ENCODE measurements around the gene WDR7. TPM values are rescaled to one million over a fixed set of nuclear protein-coding genes. Genes with fewer than 3 reads are reported as not detected.

Gene WDR7
- total RNA-seq, 1 experiment from 2014 or later: 20.9 TPM

- Histone ChIP-seq H3K9ac (ENCODE audit: low read length) (no peak overlapping the region), H3K9me2 (replicated peaks; ENCODE audit: insufficient read depth, low read length) (no peaks in the 10 kb centered on the region), H4K20me1 (ENCODE audit: insufficient read depth, low read depth, low read length) (no peaks in the 10 kb centered on the region), H3K27ac (ENCODE audit: low read length) (no peak overlapping the region), H3K27me3 (ENCODE audit: low read length) (no peaks in the 10 kb centered on the region), H3K9me3 (ENCODE audit: low read length) (no peaks in the 10 kb centered on the region), H3K4me3 (ENCODE audit: low read length) (no peak overlapping the region), H3K4me2 (ENCODE audit: low read depth, low read length, poor library complexity, severe bottlenecking) (no peak overlapping the region), H3K36me3 (ENCODE audit: insufficient read depth, low read length) (no peaks in the 10 kb centered on the region), H2AFZ (ENCODE audit: low read length) (no peak overlapping the region), H3K4me1 (ENCODE audit: low read length) (no peaks in the 10 kb centered on the region), H3K79me2 (ENCODE audit: low read length) (no peaks in the 10 kb centered on the region)
- DNase-seq: no peak
Observed at GRCh38 chr18:56756966-56757365, 105.8 kb downstream of the WDR7 start.

- H3K4me3 ChIP-seq (ENCODE audit: low read length): no peak overlapping the region
Observed at GRCh38 chr18:56770097-56770496, 118.9 kb downstream of the WDR7 start.

GRCh38 chr18:56770873-56771272, 119.7 kb downstream of the WDR7 start:
- Histone ChIP-seq H4K20me1 (ENCODE audit: insufficient read depth, low read depth, low read length) (no peaks in the 10 kb centered on the region), H3K9ac (ENCODE audit: low read length) (no peak overlapping the region), H3K27me3 (ENCODE audit: low read length) (no peaks in the 10 kb centered on the region), H3K79me2 (ENCODE audit: low read length) (no peaks in the 10 kb centered on the region), H3K9me2 (replicated peaks; ENCODE audit: insufficient read depth, low read length) (no peaks in the 10 kb centered on the region), H2AFZ (ENCODE audit: low read length) (no peak overlapping the region), H3K4me2 (ENCODE audit: low read depth, low read length, poor library complexity, severe bottlenecking) (no peak overlapping the region), H3K4me1 (ENCODE audit: low read length) (no peaks in the 10 kb centered on the region), H3K36me3 (ENCODE audit: insufficient read depth, low read length) (no peaks in the 10 kb centered on the region), H3K27ac (ENCODE audit: low read length) (no peak overlapping the region), H3K4me3 (ENCODE audit: low read length) (no peak overlapping the region), H3K9me3 (ENCODE audit: low read length) (no peaks in the 10 kb centered on the region)
- DNase-seq: no peak

More at GRCh38 chr18:56770097-56770496, 118.9 kb downstream of the WDR7 start:
- Histone ChIP-seq H3K4me1 (ENCODE audit: low read length) (no peaks in the 10 kb centered on the region), H4K20me1 (ENCODE audit: insufficient read depth, low read depth, low read length) (no peaks in the 10 kb centered on the region), H3K9ac (ENCODE audit: low read length) (no peak overlapping the region), H3K9me3 (ENCODE audit: low read length) (no peaks in the 10 kb centered on the region), H3K36me3 (ENCODE audit: insufficient read depth, low read length) (no peaks in the 10 kb centered on the region), H3K9me2 (replicated peaks; ENCODE audit: insufficient read depth, low read length) (no peaks in the 10 kb centered on the region), H3K4me2 (ENCODE audit: low read depth, low read length, poor library complexity, severe bottlenecking) (no peak overlapping the region), H3K79me2 (ENCODE audit: low read length) (no peaks in the 10 kb centered on the region), H2AFZ (ENCODE audit: low read length) (no peak overlapping the region), H3K27ac (ENCODE audit: low read length) (no peak overlapping the region), H3K27me3 (ENCODE audit: low read length) (no peaks in the 10 kb centered on the region)
- DNase-seq: no peak

GRCh38 chr18:56775701-56776100, 124.5 kb downstream of the WDR7 start:
- Histone ChIP-seq H3K27ac (ENCODE audit: low read length) (no peak overlapping the region), H3K9me2 (replicated peaks; ENCODE audit: insufficient read depth, low read length) (no peaks in the 10 kb centered on the region), H3K4me2 (ENCODE audit: low read depth, low read length, poor library complexity, severe bottlenecking) (no peak overlapping the region), H3K36me3 (ENCODE audit: insufficient read depth, low read length) (no peaks in the 10 kb centered on the region), H3K4me3 (ENCODE audit: low read length) (no peak overlapping the region), H2AFZ (ENCODE audit: low read length) (no peak overlapping the region), H3K4me1 (ENCODE audit: low read length) (no peaks in the 10 kb centered on the region), H3K79me2 (ENCODE audit: low read length) (no peaks in the 10 kb centered on the region), H3K9ac (ENCODE audit: low read length) (no peak overlapping the region), H4K20me1 (ENCODE audit: insufficient read depth, low read depth, low read length) (no peaks in the 10 kb centered on the region), H3K9me3 (ENCODE audit: low read length) (no peaks in the 10 kb centered on the region), H3K27me3 (ENCODE audit: low read length) (no peaks in the 10 kb centered on the region)
- DNase-seq: no peak

- Histone ChIP-seq H3K4me3 (ENCODE audit: low read length) (no peak overlapping the region), H3K27ac (ENCODE audit: low read length) (no peak overlapping the region), H3K36me3 (ENCODE audit: insufficient read depth, low read length) (no peaks in the 10 kb centered on the region), H3K27me3 (ENCODE audit: low read length) (no peaks in the 10 kb centered on the region), H4K20me1 (ENCODE audit: insufficient read depth, low read depth, low read length) (peaks cover 4% of the 10 kb centered on the region; the same call in 1 of the 2 replicates), H3K9ac (ENCODE audit: low read length) (no peak overlapping the region), H2AFZ (ENCODE audit: low read length) (no peak overlapping the region), H3K79me2 (ENCODE audit: low read length) (no peaks in the 10 kb centered on the region), H3K9me2 (replicated peaks; ENCODE audit: insufficient read depth, low read length) (no peaks in the 10 kb centered on the region), H3K4me2 (ENCODE audit: low read depth, low read length, poor library complexity, severe bottlenecking) (no peak overlapping the region), H3K9me3 (ENCODE audit: low read length) (no peaks in the 10 kb centered on the region), H3K4me1 (ENCODE audit: low read length) (no peaks in the 10 kb centered on the region)
- no peak for DNase-seq
Observed at GRCh38 chr18:56787390-56787789, 136.2 kb downstream of the WDR7 start.

- H3K79me2 ChIP-seq (ENCODE audit: low read length): no peaks in the 10 kb centered on the region
- no peak overlapping the region for H3K27ac ChIP-seq (ENCODE audit: low read length)
- H3K36me3 ChIP-seq (ENCODE audit: insufficient read depth, low read length): no peaks in the 10 kb centered on the region
- H2AFZ ChIP-seq (ENCODE audit: low read length): no peak overlapping the region
- no peak overlapping the region for H3K9ac ChIP-seq (ENCODE audit: low read length)
- no peaks in the 10 kb centered on the region for H3K27me3 ChIP-seq (ENCODE audit: low read length)
- peak; percentile 82 for DNase-seq
- no peak overlapping the region for H3K4me2 ChIP-seq (ENCODE audit: low read depth, low read length, poor library complexity, severe bottlenecking)
- no peaks in the 10 kb centered on the region for H3K9me3 ChIP-seq (ENCODE audit: low read length)
- H4K20me1 ChIP-seq (ENCODE audit: insufficient read depth, low read depth, low read length): peaks cover 4% of the 10 kb centered on the region; the same call in 1 of the 2 replicates
- H3K9me2 ChIP-seq (replicated peaks; ENCODE audit: insufficient read depth, low read length): no peaks in the 10 kb centered on the region
- H3K4me3 ChIP-seq (ENCODE audit: low read length): no peak overlapping the region
- H3K4me1 ChIP-seq (ENCODE audit: low read length): no peaks in the 10 kb centered on the region
Observed at GRCh38 chr18:56789004-56789888, 138.1 kb downstream of the WDR7 start.

- Histone ChIP-seq H3K4me3 (ENCODE audit: low read length) (no peak overlapping the region), H3K79me2 (ENCODE audit: low read length) (no peaks in the 10 kb centered on the region), H4K20me1 (ENCODE audit: insufficient read depth, low read depth, low read length) (peaks cover 4% of the 10 kb centered on the region; the same call in 1 of the 2 replicates), H3K9me2 (replicated peaks; ENCODE audit: insufficient read depth, low read length) (no peaks in the 10 kb centered on the region), H3K9ac (ENCODE audit: low read length) (no peak overlapping the region), H3K27me3 (ENCODE audit: low read length) (no peaks in the 10 kb centered on the region), H2AFZ (ENCODE audit: low read length) (no peak overlapping the region), H3K4me2 (ENCODE audit: low read depth, low read length, poor library complexity, severe bottlenecking) (no peak overlapping the region), H3K27ac (ENCODE audit: low read length) (no peak overlapping the region), H3K4me1 (ENCODE audit: low read length) (no peaks in the 10 kb centered on the region), H3K36me3 (ENCODE audit: insufficient read depth, low read length) (no peaks in the 10 kb centered on the region), H3K9me3 (ENCODE audit: low read length) (no peaks in the 10 kb centered on the region)
- DNase-seq: no peak
Observed at GRCh38 chr18:56789889-56790180, 138.7 kb downstream of the WDR7 start.

GRCh38 chr18:56795381-56795780, 144.2 kb downstream of the WDR7 start:
- Histone ChIP-seq H3K79me2 (ENCODE audit: low read length) (no peaks in the 10 kb centered on the region), H3K9ac (ENCODE audit: low read length) (no peak overlapping the region), H3K9me3 (ENCODE audit: low read length) (no peaks in the 10 kb centered on the region), H3K4me3 (ENCODE audit: low read length) (no peak overlapping the region), H3K27ac (ENCODE audit: low read length) (no peak overlapping the region), H3K4me2 (ENCODE audit: low read depth, low read length, poor library complexity, severe bottlenecking) (no peak overlapping the region), H3K36me3 (ENCODE audit: insufficient read depth, low read length) (no peaks in the 10 kb centered on the region), H3K4me1 (ENCODE audit: low read length) (no peaks in the 10 kb centered on the region), H4K20me1 (ENCODE audit: insufficient read depth, low read depth, low read length) (no peaks in the 10 kb centered on the region), H3K9me2 (replicated peaks; ENCODE audit: insufficient read depth, low read length) (no peaks in the 10 kb centered on the region), H3K27me3 (ENCODE audit: low read length) (no peaks in the 10 kb centered on the region), H2AFZ (ENCODE audit: low read length) (no peak overlapping the region)
- no peak for DNase-seq

All from Karpas-422 (cell line).